ENCODE data around the gene MEGF11.
"Not testable (repeated sequence)": the region's sequence is repeated elsewhere in the genome, so short reads cannot be mapped to it uniquely, and the experiment has no call there.

Gene MEGF11

DNA sequence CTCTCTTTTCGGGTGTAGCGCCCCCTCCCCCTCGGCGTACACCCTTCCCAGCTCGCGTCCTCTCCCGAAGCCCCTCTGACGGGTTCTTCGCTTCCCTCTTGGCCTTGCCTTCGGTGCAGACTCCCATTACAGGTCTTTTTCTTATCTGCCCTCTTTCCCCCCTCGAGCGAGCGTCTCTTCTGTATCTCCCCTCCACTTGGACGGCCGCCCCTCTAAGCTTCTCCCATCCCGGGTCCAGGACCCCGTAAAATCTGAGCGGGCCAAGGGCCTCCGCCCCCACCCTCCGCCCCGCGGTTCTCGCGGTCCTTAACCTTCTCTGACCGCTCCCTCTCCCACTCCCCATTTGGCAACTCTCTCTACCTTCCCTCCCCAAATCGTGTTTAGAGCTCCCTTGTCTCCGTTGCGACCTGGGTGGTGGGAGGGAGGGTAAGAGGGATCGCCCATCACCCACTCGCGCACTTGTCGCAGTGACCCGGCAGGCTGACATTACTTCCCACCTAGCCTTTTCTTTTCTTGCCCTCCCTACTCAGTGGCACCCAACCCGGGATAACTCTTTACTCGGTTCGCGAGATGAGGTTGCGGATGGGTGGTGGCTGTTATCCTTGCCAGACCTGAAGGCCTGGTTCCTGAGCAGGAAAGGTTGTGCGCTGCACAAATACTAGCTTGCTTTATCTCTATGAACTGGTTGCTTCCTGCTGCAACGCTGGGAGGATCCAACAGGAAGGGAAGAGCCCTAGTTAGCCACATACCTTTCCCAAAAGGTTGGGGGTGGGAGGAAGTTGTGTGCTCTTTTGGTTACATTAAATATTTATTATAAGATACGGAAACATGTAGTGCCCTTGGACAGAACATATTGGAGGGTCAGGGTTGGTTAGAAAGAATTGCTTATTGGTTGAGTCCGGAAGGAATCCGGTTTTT is 383.3 kb downstream of the MEGF11 start:
- H3K4me3 ChIP-seq (ENCODE audit: control insufficient read depth, low read depth, low read length): peak overlapping the region; percentile 97
- TF ChIP-seq, protein P1, sequence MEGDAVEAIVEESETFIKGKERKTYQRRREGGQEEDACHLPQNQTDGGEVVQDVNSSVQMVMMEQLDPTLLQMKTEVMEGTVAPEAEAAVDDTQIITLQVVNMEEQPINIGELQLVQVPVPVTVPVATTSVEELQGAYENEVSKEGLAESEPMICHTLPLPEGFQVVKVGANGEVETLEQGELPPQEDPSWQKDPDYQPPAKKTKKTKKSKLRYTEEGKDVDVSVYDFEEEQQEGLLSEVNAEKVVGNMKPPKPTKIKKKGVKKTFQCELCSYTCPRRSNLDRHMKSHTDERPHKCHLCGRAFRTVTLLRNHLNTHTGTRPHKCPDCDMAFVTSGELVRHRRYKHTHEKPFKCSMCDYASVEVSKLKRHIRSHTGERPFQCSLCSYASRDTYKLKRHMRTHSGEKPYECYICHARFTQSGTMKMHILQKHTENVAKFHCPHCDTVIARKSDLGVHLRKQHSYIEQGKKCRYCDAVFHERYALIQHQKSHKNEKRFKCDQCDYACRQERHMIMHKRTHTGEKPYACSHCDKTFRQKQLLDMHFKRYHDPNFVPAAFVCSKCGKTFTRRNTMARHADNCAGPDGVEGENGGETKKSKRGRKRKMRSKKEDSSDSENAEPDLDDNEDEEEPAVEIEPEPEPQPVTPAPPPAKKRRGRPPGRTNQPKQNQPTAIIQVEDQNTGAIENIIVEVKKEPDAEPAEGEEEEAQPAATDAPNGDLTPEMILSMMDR (conservative IDR thresholded peaks at IDR 0.05; ENCODE audit: control insufficient read depth, insufficient read depth, low read depth, low read length): no peak
- DNase-seq (ENCODE audit: low read depth): peak; percentile 32

DNA sequence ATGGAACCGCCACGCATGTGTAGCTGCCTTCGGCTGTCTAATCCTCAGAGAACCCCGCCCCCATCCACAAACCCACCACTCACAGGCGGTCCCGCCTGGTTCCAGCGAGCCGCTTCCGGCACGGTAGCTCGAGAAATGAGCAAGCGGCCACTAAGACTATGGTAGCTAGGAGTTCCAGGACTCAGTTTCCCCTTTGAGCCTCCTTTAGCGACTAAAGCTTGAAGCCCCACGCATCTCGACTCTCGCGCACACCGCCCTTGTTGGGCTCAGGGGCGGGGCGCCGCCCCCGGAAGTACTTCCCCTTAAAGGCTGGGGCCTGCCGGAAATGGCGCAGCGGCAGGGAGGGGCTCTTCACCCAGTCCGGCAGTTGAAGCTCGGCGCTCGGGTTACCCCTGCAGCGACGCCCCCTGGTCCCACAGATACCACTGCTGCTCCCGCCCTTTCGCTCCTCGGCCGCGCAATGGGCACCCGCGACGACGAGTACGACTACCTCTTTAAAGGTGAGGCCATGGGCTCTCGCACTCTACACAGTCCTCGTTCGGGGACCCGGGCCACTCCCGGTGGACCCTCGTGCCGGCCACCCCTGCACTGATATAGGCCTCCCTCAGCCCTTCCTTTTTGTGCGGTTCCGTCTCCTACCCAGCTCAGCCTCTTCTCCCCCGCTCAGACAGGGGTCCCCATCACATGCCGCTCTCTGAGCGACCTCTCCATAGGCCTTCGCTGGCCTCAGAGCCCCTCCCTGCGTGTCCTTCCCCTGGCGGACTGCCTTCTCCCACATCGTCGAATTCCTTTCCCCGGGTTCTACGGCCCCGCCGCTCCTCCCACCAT is 384.2 kb downstream of the MEGF11 start, which contains the start of gene RAB11A:
TSS of gene RAB11A (plus strand) at position 366 of the 828 bp plus-strand sequence. CDS start at position 461, 95 bp downstream.
- TF ChIP-seq, protein P1 (conservative IDR thresholded peaks at IDR 0.05; ENCODE audit: control insufficient read depth, insufficient read depth, low read depth, low read length): no peak
- peak; percentile 94 for DNase-seq (ENCODE audit: low read depth)
- H3K4me3 ChIP-seq (ENCODE audit: control insufficient read depth, low read depth, low read length): peak within 1 kb of the TSS; percentile 97

DNA sequence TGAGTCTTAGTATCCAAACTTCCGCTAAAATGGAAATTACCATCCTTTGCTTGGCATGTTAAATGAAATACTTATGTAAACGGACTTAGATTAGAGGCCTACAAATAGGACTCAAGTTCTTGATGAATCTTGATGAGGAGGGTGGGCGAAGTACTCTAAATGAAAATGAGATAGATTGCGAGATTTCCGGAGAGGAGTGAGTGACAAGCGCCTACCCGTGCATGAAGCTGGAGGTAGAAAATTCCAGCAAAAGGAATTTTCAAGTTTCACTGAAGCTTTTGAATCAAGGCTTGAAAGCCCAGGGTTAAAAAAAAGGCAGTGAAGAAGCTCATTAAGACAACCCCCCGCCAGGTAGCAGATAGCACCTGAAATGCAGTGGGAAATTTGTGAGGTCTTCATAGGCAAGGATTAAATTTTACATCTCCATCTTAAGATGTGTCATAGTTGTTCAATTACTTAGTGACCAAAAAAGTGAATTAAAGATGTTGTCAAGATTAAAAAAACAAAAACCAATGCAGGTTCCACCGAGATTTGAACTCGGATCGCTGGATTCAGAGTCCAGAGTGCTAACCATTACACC is 384.9 kb downstream of the MEGF11 start:
- DNase-seq (ENCODE audit: low read depth): no peak
- TF ChIP-seq, protein P1 (conservative IDR thresholded peaks at IDR 0.05; ENCODE audit: control insufficient read depth, insufficient read depth, low read depth, low read length): no peak
- peak overlapping the region; percentile 97 for H3K4me3 ChIP-seq (ENCODE audit: control insufficient read depth, low read depth, low read length)

DNA sequence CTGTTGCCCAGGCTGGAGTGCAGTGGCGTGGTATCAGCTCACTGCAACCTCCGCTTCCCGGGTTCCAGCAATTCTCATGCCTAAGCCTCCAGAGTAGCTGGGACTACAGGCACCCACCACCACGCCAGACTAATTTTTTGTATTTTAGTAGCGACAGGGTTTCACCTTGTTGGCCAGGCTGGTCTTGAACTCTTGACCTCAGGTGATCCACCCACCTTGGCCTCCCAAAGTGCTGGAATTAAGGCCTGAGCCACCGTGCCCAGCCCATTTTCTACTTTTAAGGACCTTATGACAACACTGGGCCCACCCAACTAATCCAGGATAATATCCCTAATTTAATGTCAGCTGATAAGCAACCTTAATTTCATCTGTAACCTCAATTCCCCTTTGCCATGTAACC is 385.6 kb downstream of the MEGF11 start:
- H3K4me3 ChIP-seq (ENCODE audit: control insufficient read depth, low read depth, low read length); DNase-seq (ENCODE audit: low read depth): not testable (repeated sequence)

DNA sequence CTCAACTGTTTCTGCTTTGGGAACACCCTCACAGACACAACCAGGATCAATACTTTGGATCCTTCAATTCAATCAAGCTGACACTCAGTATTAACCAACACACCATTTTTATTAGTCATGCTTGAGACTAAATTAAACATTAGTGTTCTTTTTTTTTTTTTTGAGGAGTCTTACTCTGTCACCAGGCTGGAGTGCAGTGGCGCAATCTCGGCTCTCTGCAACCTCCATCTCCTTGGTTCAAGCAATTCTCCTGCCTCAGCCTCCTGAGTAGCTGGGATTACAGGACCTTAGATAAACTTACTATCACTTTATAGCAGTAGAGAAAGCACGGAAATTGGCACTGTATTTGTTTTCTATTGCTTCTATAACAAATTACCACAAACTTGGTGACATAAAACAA is 386.3 kb downstream of the MEGF11 start:
- peak; percentile 10 for DNase-seq (ENCODE audit: low read depth)
- TF ChIP-seq, protein P1 (conservative IDR thresholded peaks at IDR 0.05; ENCODE audit: control insufficient read depth, insufficient read depth, low read depth, low read length): no peak
- H3K4me3 ChIP-seq (ENCODE audit: control insufficient read depth, low read depth, low read length): no peak overlapping the region

DNA sequence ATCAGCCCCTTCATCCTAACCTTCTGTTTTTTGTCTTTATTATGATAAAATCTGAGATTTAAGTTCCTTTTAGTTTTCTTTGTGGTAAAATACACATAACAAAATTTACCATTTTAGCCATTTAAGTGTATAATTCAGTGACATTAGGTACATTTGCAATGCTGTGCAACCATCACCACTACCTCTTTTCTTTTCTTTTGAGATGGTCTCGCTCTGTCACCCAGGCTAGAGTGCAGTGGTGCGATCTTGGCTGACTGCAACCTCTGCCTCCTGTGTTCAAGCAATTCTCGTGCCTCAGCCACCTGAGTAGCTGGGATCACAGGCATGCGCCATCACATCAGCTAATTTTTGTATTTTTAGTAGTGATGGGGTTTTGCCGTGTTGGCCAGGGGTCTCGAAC is 390.4 kb downstream of the MEGF11 start:
- TF ChIP-seq, protein P1 (conservative IDR thresholded peaks at IDR 0.05; ENCODE audit: control insufficient read depth, insufficient read depth, low read depth, low read length): no peak
- H3K4me3 ChIP-seq (ENCODE audit: control insufficient read depth, low read depth, low read length): no peak overlapping the region
- DNase-seq (ENCODE audit: low read depth): no peak

Measured in fibroblast of mammary gland (primary cell).